Tibial artery (tissue), 4 donors: ENCODE results near the gene KRT31.

Source experiments
- DNase-seq, 2 donors: peaks; one replicate each; pipeline ENCODE4 v3.0.0-alpha.2; 2019
- H3K27ac ChIP-seq, 2 donors: fragments of 200-600 bp; sonication (generic) in 1 of 2; 1 replicate in 1 of 2; 2 replicates in 1 of 2; pipeline ENCODE4 v1.5.1; 2018 to 2019; ENCODE audit warnings: mild to moderate bottlenecking in 1 of 2
- H3K27me3 ChIP-seq, 2 donors: fragments of 200-600 bp; sonication (generic) in 1 of 2; one replicate each; pipeline versions ENCODE4 v1.5.1 to v1.6.0; 2016 to 2019
- H3K36me3 ChIP-seq, 3 donors: fragments of 200-600 bp; sonication (generic) in 2 of 3; one replicate each; pipeline ENCODE4 v1.5.1; 2016 to 2019; ENCODE audit warnings: mild to moderate bottlenecking in 2 of 3
- H3K4me1 ChIP-seq, 4 donors: fragments of 200-600 bp; sonication (generic) in 2 of 4; 1 replicate in 3 of 4; 2 replicates in 1 of 4; pipeline ENCODE4 v1.5.1; 2016 to 2019
- H3K4me3 ChIP-seq, 2 donors: fragments of 200-600 bp; sonication (generic) in 1 of 2; 1 replicate in 1 of 2; 2 replicates in 1 of 2; pipeline ENCODE4 v1.5.1; 2018 to 2019; ENCODE audit warnings: mild to moderate bottlenecking in 2 of 2
- H3K9me3 ChIP-seq, 3 donors: fragments of 200-600 bp; sonication (generic) in 1 of 3; one replicate each; pipeline ENCODE4 v1.5.1; 2016 to 2019
- CTCF ChIP-seq, 2 experiments: fragments of 200-600 bp in 1 of 2; fragments of 450-650 bp in 1 of 2; IDR thresholded peaks; one replicate each; pipeline ENCODE4 v1.5.1; 2017 to 2019; ENCODE audit warnings: antibody characterized with exemption in 2 of 2, mild to moderate bottlenecking in 1 of 2, moderate library complexity in 1 of 2
- intact Hi-C: fragments of 100-400 bp; cut with DNase I; formaldehyde crosslinking; loops from one replicate; pipeline ENCODE4 v1.15.0; 2023; ENCODE audit warnings: low total_unique reads

KRT31 gene

GRCh38 chr17:41396996-41397660 lies at the start of gene KRT31:
Gene KRT31 (minus strand): TSS chr17:41397608. CDS start chr17:41397539, 69 bp downstream.
- no peak within 1 kb of the TSS for H3K4me3 ChIP-seq
- DNase-seq, result no peak
- H3K27ac ChIP-seq, result no peak within 1 kb of the TSS
- intact Hi-C loops, result no loop called here
- no peaks in the 10 kb centered on the region for H3K4me1 ChIP-seq
- no peaks in the 10 kb centered on the region for H3K9me3 ChIP-seq
- H3K36me3 ChIP-seq, result no peaks in the 10 kb centered on the region
- H3K27me3 ChIP-seq, result peaks cover 0 to 5% of the 10 kb centered on the region in 2 donors
- TF ChIP-seq CTCF (IDR thresholded peaks at IDR 0.05), result no peak

- H3K4me3 ChIP-seq, result no peak overlapping the region
- H3K27me3 ChIP-seq, result peaks cover 0 to 7% of the 10 kb centered on the region in 2 donors
- H3K4me1 ChIP-seq, result no peaks in the 10 kb centered on the region
- TF ChIP-seq CTCF (IDR thresholded peaks at IDR 0.05), result no peak
- DNase-seq, result no peak
- intact Hi-C loops, result no loop called here
- no peaks in the 10 kb centered on the region for H3K36me3 ChIP-seq
- no peak overlapping the region for H3K27ac ChIP-seq
- H3K9me3 ChIP-seq, result peaks cover 0 to 6% (median 0%) of the 10 kb centered on the region in 3 donors
These were observed 49.4 kb upstream of the KRT31 start for GRCh38 chr17:41446806-41447205.

GRCh38 chr17:41444640-41445039 lies 47.2 kb upstream of the KRT31 start:
- intact Hi-C loops, result no loop called here
- no peak for TF ChIP-seq CTCF (IDR thresholded peaks at IDR 0.05)
- peaks cover 0 to 9% of the 10 kb centered on the region in 2 donors for H3K27me3 ChIP-seq
- H3K36me3 ChIP-seq, result no peaks in the 10 kb centered on the region
- H3K4me3 ChIP-seq, result no peak overlapping the region
- DNase-seq, result no peak
- H3K9me3 ChIP-seq, result no peaks in the 10 kb centered on the region
- H3K4me1 ChIP-seq, result no peaks in the 10 kb centered on the region
- no peak overlapping the region for H3K27ac ChIP-seq

GRCh38 chr17:41444186-41444585 lies 46.8 kb upstream of the KRT31 start:
- Histone ChIP-seq H3K36me3 (no peaks in the 10 kb centered on the region), H3K4me1 (no peaks in the 10 kb centered on the region), H3K27me3 (peaks cover 0 to 9% of the 10 kb centered on the region in 2 donors), H3K9me3 (no peaks in the 10 kb centered on the region), H3K4me3 (no peak overlapping the region), H3K27ac (no peak overlapping the region)
- DNase-seq, result no peak
- TF ChIP-seq CTCF (IDR thresholded peaks at IDR 0.05), result no peak
- intact Hi-C loops, result no loop called here

- Histone ChIP-seq H3K27me3 (peaks cover 0 to 9% of the 10 kb centered on the region in 2 donors), H3K4me3 (no peak overlapping the region), H3K27ac (no peak overlapping the region), H3K36me3 (no peaks in the 10 kb centered on the region), H3K9me3 (no peaks in the 10 kb centered on the region), H3K4me1 (no peaks in the 10 kb centered on the region)
- no peak for TF ChIP-seq CTCF (IDR thresholded peaks at IDR 0.05)
- intact Hi-C loops, result no loop called here
- DNase-seq, result no peak
These were observed 45.3 kb upstream of the KRT31 start for GRCh38 chr17:41442739-41443138.
